WTC11 (cell line): ENCODE results near the gene CTIF. TPM values are rescaled to one million over a fixed set of nuclear protein-coding genes. Genes with fewer than 3 reads are reported as not detected.

Source experiments
- ATAC-seq: fragments of 200-7000 bp; cut with Tn5 transposase; 2 replicates; pipeline ENCODE4 v1.10.0; 2021; ENCODE audit warnings: mild to moderate bottlenecking, moderate library complexity
- CTCF ChIA-PET: fragments of 300-600 bp; sonication (Branson Sonifier 250); formaldehyde crosslinking; loops from one replicate; lab custom pipeline; 2021; ENCODE audit warnings: antibody characterized with exemption; lab: Charles Lee
- POLR2A ChIA-PET: fragments of 350-600 bp; sonication (Branson Sonifier 250); formaldehyde crosslinking; loops from one replicate; lab custom pipeline; 2021; ENCODE audit warnings: antibody characterized with exemption; lab: Charles Lee
- DNase-seq: peaks from one replicate; pipeline ENCODE4 v3.0.0; 2021; ENCODE audit warnings: low spot score
- H3K27ac Mint-ChIP-seq: 2 replicates; pipeline ENCODE4 v1.8.0; 2021; ENCODE audit warnings: mixed read lengths
- H3K27me3 Mint-ChIP-seq: 2 replicates; pipeline ENCODE4 v1.8.0; 2021; ENCODE audit warnings: low read depth, mild to moderate bottlenecking, moderate library complexity, mixed read lengths
- H3K36me3 Mint-ChIP-seq: 2 replicates; pipeline ENCODE4 v1.8.0; 2021; ENCODE audit warnings: mixed read lengths
- H3K4me1 Mint-ChIP-seq: 2 replicates; pipeline ENCODE4 v1.8.0; 2022; ENCODE audit warnings: mixed read lengths
- H3K4me3 Mint-ChIP-seq: 2 replicates; pipeline ENCODE4 v1.8.0; 2021; ENCODE audit warnings: mild to moderate bottlenecking, moderate library complexity, mixed read lengths
- H3K9me3 Mint-ChIP-seq: 2 replicates; pipeline ENCODE4 v1.8.0; 2021; ENCODE audit warnings: mixed read lengths
- E2F5 ChIP-seq: sonication (generic); formaldehyde crosslinking; IDR thresholded peaks from 2 replicates; pipeline ENCODE4 v1.8.1; 2022; ENCODE audit warnings: mild to moderate bottlenecking, moderate library complexity, missing genetic modification reagents
- EMX1 ChIP-seq: fragments of 250-450 bp; sonication (Bioruptor Pico); IDR thresholded peaks from 2 replicates; pipeline ENCODE4 v1.8.0; 2021; ENCODE audit warnings: mild to moderate bottlenecking
- GABPB1 ChIP-seq: sonication (generic); formaldehyde crosslinking; IDR thresholded peaks from 2 replicates; pipeline ENCODE4 v1.8.1; 2023; ENCODE audit warnings: mild to moderate bottlenecking, missing genetic modification reagents
- GRHL2 ChIP-seq: fragments of 250-450 bp; sonication (Bioruptor Pico); IDR thresholded peaks from 2 replicates; pipeline ENCODE4 v1.8.0; 2022; ENCODE audit warnings: mild to moderate bottlenecking, moderate library complexity; ENCODE audit not compliant: insufficient replicate concordance, severe bottlenecking
- IRF2 ChIP-seq: sonication (generic); formaldehyde crosslinking; IDR thresholded peaks from 2 replicates; pipeline ENCODE4 v1.8.0; 2022; ENCODE audit warnings: low read depth, missing genetic modification reagents, borderline replicate concordance
- JAZF1 ChIP-seq: fragments of 250-450 bp; sonication (Bioruptor Pico); IDR thresholded peaks from 2 replicates; pipeline ENCODE4 v1.9.0; 2021; ENCODE audit warnings: moderate library complexity, mild to moderate bottlenecking, inconsistent platforms
- JUN ChIP-seq: sonication (generic); formaldehyde crosslinking; IDR thresholded peaks from 2 replicates; pipeline ENCODE4 v1.8.0; 2023; ENCODE audit warnings: mild to moderate bottlenecking, missing genetic modification reagents
- NFYB ChIP-seq: sonication (generic); formaldehyde crosslinking; conservative IDR thresholded peaks from 2 replicates; pipeline ENCODE4 v1.8.0; 2022; ENCODE audit warnings: low read depth, missing genetic modification reagents
- NR1H2 ChIP-seq: sonication (generic); formaldehyde crosslinking; IDR thresholded peaks from 2 replicates; pipeline ENCODE4 v1.9.0; 2021; ENCODE audit warnings: mild to moderate bottlenecking, moderate library complexity, missing genetic modification reagents
- OVOL2 ChIP-seq: fragments of 250-450 bp; sonication (Bioruptor Pico); IDR thresholded peaks from 2 replicates; pipeline ENCODE4 v1.9.0; 2021; ENCODE audit warnings: mild to moderate bottlenecking, borderline replicate concordance
- RORB ChIP-seq: fragments of 250-450 bp; sonication (Bioruptor Pico); IDR thresholded peaks from 2 replicates; pipeline ENCODE4 v1.9.0; 2021; ENCODE audit warnings: mild to moderate bottlenecking
- USF1 ChIP-seq: sonication (generic); formaldehyde crosslinking; IDR thresholded peaks from 2 replicates; pipeline ENCODE4 v1.8.0; 2022; ENCODE audit warnings: mild to moderate bottlenecking, missing genetic modification reagents
- ZBTB43 ChIP-seq: sonication (generic); formaldehyde crosslinking; IDR thresholded peaks from 2 replicates; pipeline ENCODE4 v1.8.1; 2023; ENCODE audit warnings: mild to moderate bottlenecking, missing genetic modification reagents
- ZNF138 ChIP-seq: sonication (generic); formaldehyde crosslinking; conservative IDR thresholded peaks from 2 replicates; pipeline ENCODE4 v1.8.1; 2022; ENCODE audit warnings: mild to moderate bottlenecking, moderate library complexity, missing genetic modification reagents
- ZNF219 ChIP-seq: sonication (generic); formaldehyde crosslinking; IDR thresholded peaks from 2 replicates; pipeline ENCODE4 v1.8.0; 2023; ENCODE audit warnings: missing genetic modification reagents, mild to moderate bottlenecking, borderline replicate concordance
- ZNF232 ChIP-seq: sonication (generic); formaldehyde crosslinking; IDR thresholded peaks from 2 replicates; pipeline ENCODE4 v1.8.0; 2022; ENCODE audit warnings: mild to moderate bottlenecking, missing genetic modification reagents
- ZNF263 ChIP-seq: sonication (generic); formaldehyde crosslinking; IDR thresholded peaks from 2 replicates; pipeline ENCODE4 v1.8.1; 2022; ENCODE audit warnings: low read depth, mild to moderate bottlenecking, moderate library complexity, missing genetic modification reagents
- ZNF317 ChIP-seq: sonication (generic); formaldehyde crosslinking; IDR thresholded peaks from 2 replicates; pipeline ENCODE4 v1.8.1; 2023; ENCODE audit warnings: low read depth, mild to moderate bottlenecking, moderate library complexity, missing genetic modification reagents, borderline replicate concordance
- ZNF396 ChIP-seq: fragments of 250-450 bp; sonication (Bioruptor Pico); IDR thresholded peaks from 2 replicates; pipeline ENCODE4 v1.8.0; 2021; ENCODE audit warnings: mild to moderate bottlenecking, moderate library complexity, borderline replicate concordance
- ZNF671 ChIP-seq: fragments of 250-450 bp; sonication (Bioruptor Pico); IDR thresholded peaks from 2 replicates; pipeline ENCODE4 v1.8.0; 2021; ENCODE audit warnings: mild to moderate bottlenecking
- total RNA-seq: library from RNA; stranded (reverse); gene quantifications from 3 replicates; pipeline ENCODE4 v1.2.3, GENCODE V29; 2021

Gene CTIF
- total RNA-seq, 1 experiment from 2014 or later: 28.5 TPM

GRCh38 chr18:48889981-48890762 lies 351.3 kb downstream of the CTIF start (continued):
- TF ChIP-seq OVOL2 (CRISPR knock-in tag): no peak
- TF ChIP-seq ZNF396: no peak

- no peak overlapping the region for H3K27ac Mint-ChIP-seq
- no peaks in the 10 kb centered on the region; the same call in 1 of the 2 replicates for H3K27me3 Mint-ChIP-seq
- no peaks in the 10 kb centered on the region for H3K36me3 Mint-ChIP-seq
- POLR2A ChIA-PET: interaction anchor here (0.6 kb wide), 2 partner anchors 61 to 762 kb away, joined by 3 read pairs; no protein-coding TSS in a partner anchor
- TF ChIP-seq IRF2 (no peak), E2F5 (CRISPR knock-in tag) (no peak), JAZF1 (CRISPR knock-in tag) (no peak), JUN (CRISPR knock-in tag) (no peak), ZNF317 (no peak), GRHL2 (CRISPR knock-in tag) (no peak), USF1 (CRISPR knock-in tag) (no peak), ZNF232 (no peak), ZNF138 (CRISPR knock-in tag) (no peak), ZNF263 (CRISPR knock-in tag) (no peak), EMX1 (no peak), RORB (CRISPR knock-in tag) (no peak)
- DNase-seq (no peak), ATAC-seq (no peak)
- no peaks in the 10 kb centered on the region for H3K9me3 Mint-ChIP-seq
- H3K4me1 Mint-ChIP-seq: peaks cover 29% of the 10 kb centered on the region
- CTCF ChIA-PET: interaction anchor here (1.3 kb wide), 1 partner anchor 16 kb away, joined by 5 read pairs; no protein-coding TSS in a partner anchor
- H3K4me3 Mint-ChIP-seq: no peak overlapping the region
These were observed 352.9 kb downstream of the CTIF start for GRCh38 chr18:48891721-48892120.

GRCh38 chr18:48892146-48892855 lies 353.5 kb downstream of the CTIF start:
- Mint-ChIP-seq H3K4me1 (peaks cover 31% of the 10 kb centered on the region), H3K4me3 (no peak overlapping the region), H3K36me3 (no peaks in the 10 kb centered on the region), H3K27ac (no peak overlapping the region), H3K27me3 (no peaks in the 10 kb centered on the region), H3K9me3 (no peaks in the 10 kb centered on the region)
- POLR2A ChIA-PET: no interaction called here
- CTCF ChIA-PET: no interaction called here
- TF ChIP-seq NR1H2: no peak
- no peak for TF ChIP-seq NFYB (CRISPR knock-in tag)
- ATAC-seq (no peak), DNase-seq (no peak)

GRCh38 chr18:48893061-48893607 lies 354.3 kb downstream of the CTIF start:
- Mint-ChIP-seq H3K27ac (peak overlapping the region; percentile 57; the same call in 1 of the 2 replicates), H3K4me3 (no peak overlapping the region), H3K4me1 (peaks cover 31% of the 10 kb centered on the region), H3K36me3 (no peaks in the 10 kb centered on the region), H3K27me3 (no peaks in the 10 kb centered on the region), H3K9me3 (no peaks in the 10 kb centered on the region)
- POLR2A ChIA-PET: no interaction called here
- DNase-seq: no peak
- no peak for ATAC-seq
- CTCF ChIA-PET: interaction anchor here (1.9 kb wide), 1 partner anchor 149 kb away, joined by 5 read pairs; no protein-coding TSS in a partner anchor
- no peak for TF ChIP-seq ZNF671
- TF ChIP-seq ZNF263 (CRISPR knock-in tag): no peak
- TF ChIP-seq USF1 (CRISPR knock-in tag): no peak
- TF ChIP-seq ZBTB43: no peak
- TF ChIP-seq ZNF219 (CRISPR knock-in tag): no peak
- TF ChIP-seq GABPB1: no peak
